ENCODE data around the gene RAP2A.

RAP2A gene

GRCh38 chr13:97408938-97409337 lies 25.0 kb upstream of the RAP2A start:
- H3K4me3 ChIP-seq, result no peak overlapping the region
- H3K36me3 ChIP-seq (ENCODE audit: insufficient read depth, low read length), result no peaks in the 10 kb centered on the region
- no peak for DNase-seq (ENCODE audit: low read depth, low spot score)
- H3K27ac ChIP-seq, result no peak overlapping the region
- H3K9ac ChIP-seq (ENCODE audit: insufficient read length), result no peak overlapping the region
- H3K9me3 ChIP-seq (ENCODE audit: low read depth, low read length), result no peaks in the 10 kb centered on the region
- TF ChIP-seq POLR2AphosphoS5 (IDR thresholded peaks at IDR 0.05; ENCODE audit: borderline replicate concordance, low read depth, low read length) (no peak), FOXP2 (optimal IDR thresholded peaks at IDR 0.05; ENCODE audit: control extremely low read depth, extremely low read length, insufficient read depth) (no peak), EZH2 (IDR thresholded peaks at IDR 0.05) (no peak)

GRCh38 chr13:97411984-97412383 lies 22.0 kb upstream of the RAP2A start:
- no peak overlapping the region for H3K9ac ChIP-seq (ENCODE audit: insufficient read length)
- DNase-seq (ENCODE audit: low read depth, low spot score), result no peak
- H3K36me3 ChIP-seq (ENCODE audit: insufficient read depth, low read length), result no peaks in the 10 kb centered on the region
- no peaks in the 10 kb centered on the region for H3K9me3 ChIP-seq (ENCODE audit: low read depth, low read length)
- no peak overlapping the region for H3K4me3 ChIP-seq
- H3K27ac ChIP-seq, result no peak overlapping the region
- TF ChIP-seq EZH2 (IDR thresholded peaks at IDR 0.05) (no peak), FOXP2 (optimal IDR thresholded peaks at IDR 0.05; ENCODE audit: control extremely low read depth, extremely low read length, insufficient read depth) (no peak), POLR2AphosphoS5 (IDR thresholded peaks at IDR 0.05; ENCODE audit: borderline replicate concordance, low read depth, low read length) (no peak)

GRCh38 chr13:97413694-97414093 lies 20.3 kb upstream of the RAP2A start:
- H3K4me3 ChIP-seq, result no peak overlapping the region
- no peaks in the 10 kb centered on the region for H3K36me3 ChIP-seq (ENCODE audit: insufficient read depth, low read length)
- TF ChIP-seq FOXP2 (optimal IDR thresholded peaks at IDR 0.05; ENCODE audit: control extremely low read depth, extremely low read length, insufficient read depth) (no peak), POLR2AphosphoS5 (IDR thresholded peaks at IDR 0.05; ENCODE audit: borderline replicate concordance, low read depth, low read length) (no peak), EZH2 (IDR thresholded peaks at IDR 0.05) (no peak)
- no peak overlapping the region for H3K27ac ChIP-seq
- no peak for DNase-seq (ENCODE audit: low read depth, low spot score)
- no peak overlapping the region for H3K9ac ChIP-seq (ENCODE audit: insufficient read length)
- H3K9me3 ChIP-seq (ENCODE audit: low read depth, low read length), result no peaks in the 10 kb centered on the region

GRCh38 chr13:97414392-97414791 lies 19.6 kb upstream of the RAP2A start:
- Histone ChIP-seq H3K27ac (no peak overlapping the region), H3K9ac (ENCODE audit: insufficient read length) (no peak overlapping the region), H3K4me3 (no peak overlapping the region), H3K9me3 (ENCODE audit: low read depth, low read length) (no peaks in the 10 kb centered on the region), H3K36me3 (ENCODE audit: insufficient read depth, low read length) (no peaks in the 10 kb centered on the region)
- TF ChIP-seq FOXP2 (optimal IDR thresholded peaks at IDR 0.05; ENCODE audit: control extremely low read depth, extremely low read length, insufficient read depth), result no peak
- no peak for TF ChIP-seq EZH2 (IDR thresholded peaks at IDR 0.05)
- no peak for DNase-seq (ENCODE audit: low read depth, low spot score)

GRCh38 chr13:97417698-97418097 lies 16.3 kb upstream of the RAP2A start:
- no peaks in the 10 kb centered on the region for H3K9me3 ChIP-seq (ENCODE audit: low read depth, low read length)
- TF ChIP-seq EZH2 (IDR thresholded peaks at IDR 0.05), result no peak
- no peak for TF ChIP-seq FOXP2 (optimal IDR thresholded peaks at IDR 0.05; ENCODE audit: control extremely low read depth, extremely low read length, insufficient read depth)
- no peak for TF ChIP-seq POLR2AphosphoS5 (IDR thresholded peaks at IDR 0.05; ENCODE audit: borderline replicate concordance, low read depth, low read length)
- DNase-seq (ENCODE audit: low read depth, low spot score), result no peak
- H3K36me3 ChIP-seq (ENCODE audit: insufficient read depth, low read length), result no peaks in the 10 kb centered on the region
- H3K9ac ChIP-seq (ENCODE audit: insufficient read length), result no peak overlapping the region
- no peak overlapping the region for H3K27ac ChIP-seq
- H3K4me3 ChIP-seq, result no peak overlapping the region

- no peak for DNase-seq (ENCODE audit: low read depth, low spot score)
- no peak overlapping the region for H3K27ac ChIP-seq
- no peak overlapping the region for H3K9ac ChIP-seq (ENCODE audit: insufficient read length)
- no peaks in the 10 kb centered on the region for H3K9me3 ChIP-seq (ENCODE audit: low read depth, low read length)
- H3K4me3 ChIP-seq, result no peak overlapping the region
- no peaks in the 10 kb centered on the region for H3K36me3 ChIP-seq (ENCODE audit: insufficient read depth, low read length)
- no peak for TF ChIP-seq POLR2AphosphoS5 (IDR thresholded peaks at IDR 0.05; ENCODE audit: borderline replicate concordance, low read depth, low read length)
- TF ChIP-seq FOXP2 (optimal IDR thresholded peaks at IDR 0.05; ENCODE audit: control extremely low read depth, extremely low read length, insufficient read depth), result no peak
- no peak for TF ChIP-seq EZH2 (IDR thresholded peaks at IDR 0.05)
Observed at GRCh38 chr13:97422118-97423054, 11.6 kb upstream of the RAP2A start.

- no peak for TF ChIP-seq POLR2AphosphoS5 (IDR thresholded peaks at IDR 0.05; ENCODE audit: borderline replicate concordance, low read depth, low read length)
- TF ChIP-seq FOXP2 (optimal IDR thresholded peaks at IDR 0.05; ENCODE audit: control extremely low read depth, extremely low read length, insufficient read depth), result no peak
- no peak for TF ChIP-seq EZH2 (IDR thresholded peaks at IDR 0.05)
- Histone ChIP-seq H3K27ac (no peak overlapping the region), H3K9me3 (ENCODE audit: low read depth, low read length) (no peaks in the 10 kb centered on the region), H3K4me3 (no peak overlapping the region), H3K9ac (ENCODE audit: insufficient read length) (no peak overlapping the region), H3K36me3 (ENCODE audit: insufficient read depth, low read length) (no peaks in the 10 kb centered on the region)
- no peak for DNase-seq (ENCODE audit: low read depth, low spot score)
Observed at GRCh38 chr13:97423300-97424045, 10.5 kb upstream of the RAP2A start.

GRCh38 chr13:97425590-97425989 lies 8.4 kb upstream of the RAP2A start:
- no peak for TF ChIP-seq FOXP2 (optimal IDR thresholded peaks at IDR 0.05; ENCODE audit: control extremely low read depth, extremely low read length, insufficient read depth)
- TF ChIP-seq POLR2AphosphoS5 (IDR thresholded peaks at IDR 0.05; ENCODE audit: borderline replicate concordance, low read depth, low read length), result no peak
- no peak for TF ChIP-seq EZH2 (IDR thresholded peaks at IDR 0.05)
- H3K9me3 ChIP-seq (ENCODE audit: low read depth, low read length), result no peaks in the 10 kb centered on the region
- no peak overlapping the region for H3K4me3 ChIP-seq
- DNase-seq (ENCODE audit: low read depth, low spot score), result no peak
- H3K9ac ChIP-seq (ENCODE audit: insufficient read length), result no peak overlapping the region
- H3K36me3 ChIP-seq (ENCODE audit: insufficient read depth, low read length), result no peaks in the 10 kb centered on the region
- no peak overlapping the region for H3K27ac ChIP-seq
